ENCODE measurements around the gene SPOCD1.

- no peak for TF ChIP-seq GATA2 (IDR thresholded peaks at IDR 0.05; ENCODE audit: low read depth, low read length)
- no peak for TF ChIP-seq GATA3 (IDR thresholded peaks at IDR 0.05; ENCODE audit: low read depth, low read length)
These were observed 4.2 kb downstream of the SPOCD1 start for GRCh38 chr1:31811605-31812004.

All from SH-SY5Y (cell line).